A172 (cell line): ENCODE measurements around the gene DEPP1. TPM values are rescaled to one million over a fixed set of nuclear protein-coding genes. Genes with fewer than 3 reads are reported as not detected.

ENCODE experiments used
- DNase-seq: peaks from one replicate; pipeline ENCODE4 v3.0.0-alpha.2; 2015; ENCODE audit warnings: low spot score
- total RNA-seq: library from RNA; depleted of rRNA; stranded (reverse); fragments of >200 nt; shearing (Covaris generic); gene quantifications from 2 replicates; pipeline ENCODE4 v1.2.3, GENCODE V29; 2014

Gene DEPP1
- total RNA-seq, 1 experiment from 2014 or later = 2.2 TPM

DNA sequence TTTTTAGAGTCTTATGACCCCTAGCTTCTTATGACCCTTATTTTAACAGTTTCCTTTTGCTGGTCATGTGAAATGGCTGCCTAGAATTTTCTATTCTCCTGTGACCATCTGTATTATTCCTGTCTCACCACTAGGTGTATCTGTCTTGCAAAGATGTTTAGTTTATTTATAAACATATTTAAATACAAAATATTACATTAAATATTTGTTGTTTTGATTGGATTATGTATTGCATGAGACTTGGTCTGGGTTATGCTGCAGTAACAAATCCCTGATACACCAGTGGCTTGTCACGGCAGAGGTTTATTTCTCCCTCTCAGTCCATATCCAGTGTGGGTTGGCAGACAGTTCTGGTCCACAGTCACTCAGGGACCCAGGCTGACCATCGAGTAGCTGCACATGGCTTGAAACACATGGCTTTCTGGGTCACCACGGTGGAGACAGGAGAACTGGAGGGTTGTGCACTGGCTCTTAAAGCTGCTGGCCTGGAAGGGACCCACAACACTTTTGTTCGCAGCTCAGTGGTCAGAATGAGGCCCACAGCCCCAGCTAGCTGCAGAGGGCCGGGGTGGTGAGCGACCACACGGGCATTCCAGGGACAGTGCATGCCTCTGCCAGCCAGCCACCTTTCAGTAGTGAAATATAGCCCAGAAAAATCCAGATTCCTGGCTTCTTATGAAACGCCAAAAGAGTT is 11.6 kb downstream of the DEPP1 start:
- no peak for DNase-seq

DNA sequence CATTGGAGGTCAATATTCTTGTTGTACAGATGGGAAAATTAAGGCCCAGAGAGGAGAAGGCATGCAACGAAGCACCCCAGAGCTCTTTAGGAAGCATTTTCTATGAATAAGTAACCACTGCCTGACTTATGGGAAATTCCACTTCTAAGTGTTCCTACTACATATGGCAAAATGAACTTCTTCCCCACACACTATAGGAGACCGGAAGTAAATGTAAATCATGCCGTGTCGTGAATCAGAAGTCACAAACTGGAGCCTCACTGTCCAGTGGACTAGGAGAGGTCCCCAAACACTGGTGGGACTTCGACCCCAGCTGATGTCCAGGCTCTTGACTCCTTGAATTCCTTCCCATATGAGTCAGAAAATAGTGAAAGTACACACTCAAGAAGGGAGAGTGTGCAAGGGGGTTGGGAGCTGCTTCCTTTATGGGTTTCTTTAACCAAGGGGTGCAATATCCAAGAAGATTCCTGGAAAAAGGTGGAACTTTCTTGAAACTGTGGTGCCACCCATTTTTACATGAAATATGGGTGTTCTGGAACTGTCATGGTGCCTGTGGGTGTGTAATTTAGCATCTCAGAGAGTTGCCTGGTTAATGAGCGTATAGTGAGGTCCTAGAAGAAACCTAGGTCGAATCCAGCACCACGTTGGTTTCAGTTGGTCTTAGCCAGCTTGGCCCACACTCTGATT is 12.3 kb downstream of the DEPP1 start:
- DNase-seq = no peak

DNA sequence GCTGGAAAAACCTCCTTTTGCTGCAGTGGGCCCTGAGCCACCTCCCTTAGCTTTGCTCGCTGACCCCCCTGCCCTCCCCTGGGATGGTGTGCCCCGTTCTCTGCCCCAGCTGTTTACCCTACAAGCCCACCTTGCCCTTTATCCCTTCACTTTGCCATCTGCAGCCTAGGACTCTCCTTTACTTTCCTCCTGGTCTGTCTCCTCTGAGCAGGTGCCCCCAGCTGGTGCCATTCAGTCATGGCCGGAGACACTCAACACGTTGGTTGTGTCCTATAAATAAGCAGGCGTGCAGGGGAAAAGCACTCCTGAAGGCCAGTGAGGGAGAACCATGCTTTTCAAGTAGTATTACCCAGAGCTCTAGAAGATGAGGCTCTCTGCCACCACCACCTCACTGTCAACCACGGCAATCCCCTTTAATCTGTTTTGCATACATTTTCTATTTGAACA is 12.9 kb downstream of the DEPP1 start:
- DNase-seq = no peak

DNA sequence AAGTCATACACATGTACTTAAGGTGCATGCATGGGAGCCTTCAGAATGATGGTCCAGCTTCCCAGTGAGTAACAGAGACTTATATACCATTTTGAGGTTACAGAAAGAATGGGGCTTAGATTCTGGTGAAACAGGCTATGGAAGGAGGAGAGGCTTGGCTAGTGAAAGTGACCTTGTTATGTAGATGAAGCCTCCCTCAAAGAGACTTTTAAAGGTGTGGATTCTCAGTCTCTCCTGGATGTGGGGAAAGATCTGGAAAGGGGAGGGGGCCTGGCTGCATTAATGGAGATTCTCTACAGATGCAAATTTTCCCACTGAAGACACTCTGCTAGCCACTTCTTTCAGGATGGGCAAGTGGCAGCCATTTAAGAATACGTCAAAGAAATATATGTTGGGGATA is 13.5 kb downstream of the DEPP1 start:
- DNase-seq = no peak

DNA sequence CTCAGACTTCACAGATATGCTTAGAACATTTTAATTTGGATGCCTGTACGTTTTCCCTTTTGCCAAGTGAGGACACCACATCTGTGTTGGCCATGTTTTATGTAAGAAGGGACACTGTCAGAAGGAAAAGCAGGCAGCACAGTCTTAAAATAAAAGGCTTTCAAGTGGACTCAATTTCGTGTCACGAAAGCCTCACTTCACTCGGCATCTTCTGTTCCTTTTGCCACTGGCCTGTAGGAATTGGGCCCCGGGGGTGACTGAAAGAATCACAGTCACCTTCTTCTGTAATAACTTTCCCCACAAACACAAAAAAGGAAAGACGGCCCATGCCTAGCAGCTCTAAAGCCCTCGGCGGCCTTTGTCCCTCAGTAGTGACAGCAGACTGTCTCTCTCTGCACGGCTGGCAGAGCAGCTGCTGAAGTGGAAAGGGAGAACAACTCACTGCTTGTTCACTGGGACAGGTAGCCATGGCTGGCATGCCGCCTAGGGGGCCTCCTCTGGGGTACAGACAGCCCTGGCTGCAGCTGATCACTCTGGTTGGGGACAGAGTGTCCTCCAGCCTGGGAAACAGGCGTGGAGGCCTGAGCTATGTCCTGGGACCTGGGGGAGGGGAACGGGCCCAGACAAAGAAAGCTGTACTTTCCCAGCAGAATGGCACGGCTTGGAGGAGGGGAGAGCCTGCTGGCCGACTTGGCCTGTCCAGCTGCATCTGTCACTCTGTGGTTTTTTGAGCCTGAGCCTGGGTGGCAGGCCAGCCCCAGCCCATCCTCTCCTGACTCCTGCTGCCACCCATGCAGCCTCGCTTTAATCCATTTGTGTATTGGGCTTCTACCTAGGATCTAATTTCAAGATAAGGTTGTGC is 14.6 kb downstream of the DEPP1 start:
- peak; percentile 60 for DNase-seq

DNA sequence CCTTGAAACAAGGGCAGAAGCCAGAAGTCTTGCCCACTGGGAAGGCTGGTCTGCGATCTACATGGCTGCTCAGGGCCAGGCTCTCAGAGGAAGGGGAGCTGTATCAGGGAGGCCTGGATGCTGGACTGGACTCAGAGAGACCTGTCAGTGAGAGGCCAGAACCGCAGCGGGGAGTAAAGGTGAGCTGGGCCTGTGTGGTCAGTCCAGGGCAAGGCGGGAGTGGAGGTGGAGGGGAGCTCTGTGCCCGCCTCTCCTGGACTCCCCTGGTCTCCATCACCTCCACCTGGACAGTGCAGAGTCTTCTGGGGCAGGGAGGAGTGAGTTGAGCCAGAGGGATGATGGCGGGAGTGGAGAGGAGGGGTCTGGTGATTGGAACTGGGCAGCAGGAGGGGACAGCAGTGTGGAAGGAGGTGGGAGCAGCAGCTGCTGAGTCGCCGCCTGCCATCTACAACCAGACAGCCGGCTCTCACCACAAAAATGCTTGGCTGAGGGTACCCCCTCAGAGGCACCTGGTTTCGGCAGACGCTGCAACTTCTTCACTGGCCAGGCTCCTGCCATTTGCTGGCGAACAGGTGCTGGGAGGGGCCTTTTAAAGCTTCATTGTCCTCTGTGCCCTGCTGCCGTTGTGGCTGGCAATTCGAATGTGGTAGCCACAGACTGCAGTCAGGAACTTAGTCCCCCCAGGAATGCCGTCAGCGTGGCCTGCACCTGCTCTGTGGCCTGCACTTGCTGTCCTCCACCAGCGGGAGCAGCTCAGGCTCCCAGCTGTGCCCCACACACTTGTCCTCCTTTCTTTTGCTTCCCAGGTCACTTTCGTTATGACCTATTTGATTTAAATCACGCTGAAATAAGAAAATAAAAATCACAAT is 15.5 kb downstream of the DEPP1 start:
- peak; percentile 58 for DNase-seq

DNA sequence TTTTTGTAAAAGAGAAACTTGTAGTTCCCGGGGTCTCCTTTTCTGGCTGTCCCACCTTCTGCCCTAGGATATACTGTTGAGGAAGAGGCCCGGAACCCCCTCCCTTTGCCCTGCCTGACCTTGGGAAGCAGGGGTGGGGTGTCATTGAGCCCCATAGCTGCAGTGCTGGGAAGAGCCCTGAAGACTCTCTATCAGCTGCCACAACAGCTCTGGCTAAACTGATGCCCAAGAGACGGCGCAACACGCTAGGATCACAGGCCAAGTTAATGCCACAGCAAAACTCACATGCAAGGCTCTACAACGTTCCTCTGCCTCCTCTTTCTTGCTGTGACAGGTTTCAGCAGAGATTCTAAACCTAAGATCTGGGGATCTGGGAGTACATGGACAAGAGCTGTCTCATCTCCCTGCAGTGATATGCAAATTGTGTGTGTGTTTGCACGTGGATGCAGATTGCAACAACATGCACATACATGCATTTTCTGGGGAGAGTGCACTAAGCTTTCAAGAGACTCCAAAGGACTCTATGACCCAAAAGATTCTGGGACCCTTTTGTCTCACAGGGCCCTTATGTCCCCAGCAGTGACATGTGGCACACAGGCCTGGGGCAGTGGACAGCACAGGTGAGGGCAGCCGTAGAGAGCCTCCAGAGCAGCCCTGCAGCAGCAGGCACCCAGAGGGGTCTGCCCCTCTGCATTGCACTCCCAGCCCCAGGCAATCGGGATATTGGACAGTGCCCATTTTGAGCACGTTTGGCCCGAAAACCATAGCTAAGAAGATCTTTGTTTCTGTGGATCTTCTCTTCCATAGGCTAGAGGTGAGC is 16.5 kb downstream of the DEPP1 start:
- DNase-seq = no peak

DNA sequence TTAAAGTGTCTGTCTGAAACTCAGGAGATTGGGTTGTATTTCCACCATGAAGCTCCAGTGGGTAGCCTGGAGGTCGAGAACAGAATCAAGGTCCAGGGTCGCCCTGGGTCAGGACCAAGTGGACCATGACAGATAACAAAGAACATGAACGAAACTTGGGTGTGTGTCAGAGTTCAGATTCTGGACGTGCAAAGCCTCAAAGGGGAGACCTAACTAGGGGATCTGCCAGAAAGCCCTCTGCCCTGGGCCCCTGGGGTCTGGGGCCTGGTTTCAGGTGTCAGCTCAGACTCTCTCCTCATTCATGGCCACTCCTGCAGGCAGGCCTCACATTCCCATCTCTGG is 17.4 kb downstream of the DEPP1 start:
- no peak for DNase-seq

DNA sequence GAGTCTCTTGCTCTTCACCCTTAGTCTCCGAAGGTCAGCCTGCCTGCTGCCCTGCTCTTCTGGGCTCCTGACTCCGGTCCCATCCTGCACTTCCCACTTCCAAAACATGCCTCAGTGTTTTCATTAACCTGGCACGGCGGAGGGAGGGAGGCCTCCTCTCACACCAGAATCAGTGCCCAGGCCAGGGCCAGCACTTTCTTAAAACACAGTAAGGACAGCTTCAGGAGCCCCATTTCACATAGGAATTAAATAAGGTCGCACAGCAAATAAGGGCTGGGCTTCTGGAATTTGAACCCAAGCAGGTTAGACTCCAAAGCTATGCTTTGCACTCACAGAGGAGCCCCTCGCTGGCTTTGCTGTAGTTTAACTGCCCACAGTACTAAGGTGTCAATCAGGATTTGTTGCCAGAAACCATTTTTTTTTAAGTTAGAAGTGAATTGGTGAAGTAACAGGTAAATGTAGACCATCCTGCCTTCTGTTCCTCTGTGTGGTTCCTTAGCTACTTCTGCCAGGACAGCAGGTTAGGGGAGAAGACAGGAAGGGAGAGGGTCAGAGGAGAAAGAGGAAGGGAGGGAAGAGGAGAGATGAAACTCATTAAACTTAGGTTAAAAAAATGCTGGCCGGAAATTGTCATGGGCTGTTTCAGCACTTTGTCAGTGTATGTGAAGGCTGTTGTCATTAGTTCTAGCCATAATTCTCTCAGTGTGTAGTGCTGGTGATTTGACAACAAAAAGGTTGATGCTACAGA is 18.0 kb downstream of the DEPP1 start:
- no peak for DNase-seq

DNA sequence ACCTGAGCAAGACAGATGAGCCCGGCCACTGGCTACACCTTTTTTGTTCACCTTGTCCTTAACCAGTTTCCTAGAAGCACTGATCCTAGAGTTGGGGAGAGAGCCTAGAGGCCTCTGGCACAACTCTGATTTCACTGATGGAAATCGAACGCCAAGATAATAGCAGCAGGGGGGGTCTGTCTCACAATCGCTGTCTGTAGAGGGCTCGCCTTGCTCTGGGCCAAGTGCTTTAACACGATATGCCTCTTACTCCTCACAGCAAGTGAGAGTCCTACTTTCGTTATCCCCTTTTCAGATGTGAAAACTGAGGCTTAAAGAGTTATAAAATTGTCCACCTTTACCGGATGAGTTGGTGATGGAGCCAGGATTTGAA is 18.5 kb downstream of the DEPP1 start:
- no peak for DNase-seq

DNA sequence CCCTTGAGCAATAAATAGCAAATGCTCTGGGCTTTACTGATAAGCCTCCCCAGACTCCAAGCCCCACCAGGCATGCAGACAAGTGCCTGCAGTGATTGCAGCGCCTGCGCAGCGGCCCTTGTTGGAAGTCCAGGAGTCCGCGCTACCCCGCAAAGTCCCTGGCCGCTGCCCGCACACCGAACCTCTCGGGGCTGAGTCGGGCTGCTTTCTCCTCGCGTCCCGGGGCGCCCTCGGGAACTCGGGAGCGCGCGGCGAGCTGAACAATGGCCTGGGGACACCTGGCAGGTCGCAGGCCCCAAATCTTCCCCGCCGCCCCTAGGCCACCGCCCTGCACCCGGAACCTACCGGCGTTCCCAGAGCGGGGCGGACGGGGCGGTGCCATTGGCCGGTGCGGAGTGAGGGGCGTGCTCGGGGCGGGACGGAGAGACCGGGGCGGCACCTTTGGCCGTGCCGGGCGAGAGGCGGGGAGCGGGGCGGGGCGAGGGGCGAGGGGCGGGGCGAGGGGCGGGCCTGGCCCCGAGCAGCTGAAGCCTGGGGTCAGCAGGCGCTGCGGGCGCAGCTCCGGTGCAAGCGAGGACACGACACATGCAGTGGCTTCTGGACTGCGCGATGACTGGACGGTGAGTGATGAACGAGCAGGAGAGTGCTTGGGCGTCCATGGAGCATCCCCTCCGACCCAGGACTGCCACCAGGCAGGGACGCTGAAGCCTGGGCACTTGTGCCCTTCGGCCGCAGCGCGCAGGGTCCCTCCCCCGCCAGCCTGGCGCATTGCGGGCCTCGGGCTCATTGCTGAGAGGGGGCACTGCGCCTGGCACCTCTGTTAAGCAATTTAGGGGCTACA is 19.1 kb downstream of the DEPP1 start, which contains the start of gene RASSF4:
TSS of gene RASSF4 (plus strand) at position 556 of the 841 bp plus-strand sequence. CDS start 10,401 bp downstream, outside the sequence.
- peak; percentile 74 for DNase-seq

DNA sequence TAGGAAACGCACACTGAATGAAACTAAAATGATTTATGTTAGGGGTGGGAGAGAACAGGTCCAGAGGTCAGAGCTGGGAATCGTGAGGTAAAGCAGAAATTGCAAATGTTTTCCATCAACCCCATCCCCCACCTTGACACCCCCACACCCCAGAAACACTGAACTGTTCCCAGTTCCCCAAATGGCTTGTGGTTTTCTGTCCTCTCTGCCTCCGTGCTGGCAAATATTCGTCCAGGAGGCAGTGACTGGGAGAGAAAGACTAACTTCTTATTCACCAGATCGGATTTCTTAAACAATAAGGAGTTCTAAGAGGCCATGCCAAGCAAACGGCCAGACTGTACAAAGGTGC is 19.7 kb downstream of the DEPP1 start:
- no peak for DNase-seq

DNA sequence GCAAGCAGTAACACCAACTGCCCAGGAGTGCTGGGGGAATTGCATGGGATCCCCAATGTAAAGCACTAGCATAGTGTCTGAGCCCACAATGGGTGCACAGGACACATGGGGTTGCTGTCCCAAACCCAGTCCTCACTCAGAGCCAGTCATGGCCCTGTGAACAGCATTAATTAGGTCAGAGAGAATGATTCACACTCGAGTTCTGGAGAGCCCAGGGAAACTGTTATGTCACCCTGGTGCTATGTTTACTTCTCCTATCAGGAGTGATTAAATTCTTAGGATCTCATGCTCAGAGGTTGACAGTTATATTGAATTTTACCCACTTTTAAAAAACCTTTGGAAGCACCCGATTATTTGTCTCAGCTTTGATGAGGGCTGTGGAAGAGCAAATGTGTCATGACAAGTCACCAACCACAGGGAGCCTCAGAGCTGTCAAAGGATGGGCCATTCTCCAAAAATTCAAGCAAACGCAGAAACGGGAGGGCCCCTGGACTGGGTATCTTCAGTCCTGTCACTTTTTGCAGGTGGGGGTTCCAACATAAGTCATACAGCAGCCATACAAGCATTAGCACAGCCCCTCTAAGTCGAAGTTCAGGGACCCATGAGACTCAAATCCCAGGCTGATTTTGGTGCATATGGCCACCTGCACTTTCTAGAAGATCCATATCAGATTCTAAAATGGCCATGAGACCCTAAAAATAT is 20.3 kb downstream of the DEPP1 start:
- DNase-seq = peak; percentile 79

DNA sequence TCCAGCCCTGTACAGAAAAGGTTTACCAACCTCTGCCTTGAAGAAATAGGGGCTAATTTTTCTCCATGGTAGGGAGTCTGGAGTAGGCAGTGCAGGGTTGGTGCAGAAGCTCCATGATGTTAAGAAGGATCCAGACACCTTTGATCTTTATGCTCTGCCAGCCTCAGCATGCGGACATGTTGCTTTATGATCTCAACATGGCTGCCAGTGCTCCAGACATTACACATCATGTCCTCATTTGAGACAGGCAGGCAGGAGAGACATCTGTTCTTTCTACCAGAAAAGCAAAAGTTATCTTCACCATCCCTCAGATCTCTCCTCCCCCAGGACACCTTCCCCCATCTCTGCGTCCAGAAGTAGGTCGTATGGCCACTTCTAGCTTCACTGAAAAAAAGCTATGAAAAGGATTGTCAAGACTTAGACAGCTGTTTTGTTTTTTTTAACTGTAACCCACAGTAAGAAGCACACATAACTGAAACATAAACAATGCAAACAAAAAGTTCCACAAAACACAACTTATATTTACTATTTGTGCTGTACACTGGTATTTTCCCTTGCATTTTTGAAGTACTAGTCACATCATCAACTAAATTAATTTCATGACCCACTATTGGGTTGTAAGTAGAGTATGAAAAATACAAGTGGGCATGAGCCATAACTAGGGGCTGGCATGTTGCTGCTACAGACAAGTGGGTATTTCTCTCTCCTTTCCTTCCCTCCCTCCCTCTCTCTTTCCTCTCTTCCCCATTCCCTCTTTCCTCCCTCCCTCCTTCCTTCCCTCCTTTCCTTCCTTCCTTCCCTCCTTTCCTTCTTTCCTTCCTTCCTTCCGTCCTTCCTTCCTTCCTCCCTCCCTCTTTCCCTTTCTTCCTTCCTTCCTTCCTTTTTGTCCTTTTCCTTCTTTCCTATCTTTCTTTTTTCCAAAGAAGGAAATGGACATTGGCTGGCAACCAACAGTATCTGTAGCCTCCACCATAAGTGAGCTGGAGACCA is 21.6 kb downstream of the DEPP1 start:
- DNase-seq = no peak

DNA sequence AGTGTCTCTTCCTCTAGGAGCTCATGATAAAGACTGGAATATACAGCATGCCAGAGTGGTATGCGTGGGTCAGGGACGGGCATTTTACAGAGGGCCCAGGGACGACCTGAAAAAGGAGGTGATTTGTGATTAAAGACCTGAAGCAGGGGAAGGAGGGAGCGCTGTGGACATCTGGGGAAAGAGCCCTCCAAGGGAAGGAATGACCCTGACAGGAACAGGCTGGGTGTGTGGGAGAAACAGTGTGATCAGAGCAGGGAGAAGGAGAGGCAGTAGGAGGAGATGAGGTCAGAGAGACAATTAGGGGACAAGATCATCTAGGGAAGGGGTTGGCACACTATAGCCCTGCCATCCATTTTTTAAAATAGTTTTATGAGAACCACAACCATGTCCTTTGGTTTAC is 22.4 kb downstream of the DEPP1 start:
- no peak for DNase-seq

DNA sequence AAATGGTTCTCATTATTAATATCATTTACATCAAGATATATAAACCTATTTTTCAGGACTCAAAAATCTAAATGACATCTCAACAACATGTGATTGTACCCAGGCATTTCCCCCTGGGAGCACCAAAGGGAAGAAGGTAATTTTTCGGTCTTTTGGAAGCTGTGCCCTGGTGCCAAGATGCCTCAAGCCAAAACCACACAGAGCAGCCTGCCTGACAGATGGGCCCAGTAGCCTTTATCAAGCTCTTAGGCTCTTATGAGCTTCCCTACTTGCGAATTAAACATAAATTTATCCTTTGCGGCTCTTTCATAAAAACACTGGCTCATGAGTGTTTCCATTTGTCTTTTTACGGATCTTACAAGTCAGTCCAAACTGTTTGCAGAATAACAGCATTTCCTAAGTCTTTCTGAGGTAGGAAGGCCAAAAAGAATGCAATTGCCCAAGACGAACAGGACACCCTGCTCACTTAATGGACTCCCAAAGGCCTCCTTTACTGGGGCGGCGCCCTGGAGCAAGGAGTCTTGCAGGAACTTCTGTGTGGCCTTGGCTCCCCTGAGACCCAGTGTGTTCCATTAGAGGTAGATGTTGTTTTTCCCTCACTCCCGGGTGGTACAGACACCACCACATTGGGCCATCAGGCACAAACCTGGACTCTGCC is 23.1 kb downstream of the DEPP1 start:
- no peak for DNase-seq

DNA sequence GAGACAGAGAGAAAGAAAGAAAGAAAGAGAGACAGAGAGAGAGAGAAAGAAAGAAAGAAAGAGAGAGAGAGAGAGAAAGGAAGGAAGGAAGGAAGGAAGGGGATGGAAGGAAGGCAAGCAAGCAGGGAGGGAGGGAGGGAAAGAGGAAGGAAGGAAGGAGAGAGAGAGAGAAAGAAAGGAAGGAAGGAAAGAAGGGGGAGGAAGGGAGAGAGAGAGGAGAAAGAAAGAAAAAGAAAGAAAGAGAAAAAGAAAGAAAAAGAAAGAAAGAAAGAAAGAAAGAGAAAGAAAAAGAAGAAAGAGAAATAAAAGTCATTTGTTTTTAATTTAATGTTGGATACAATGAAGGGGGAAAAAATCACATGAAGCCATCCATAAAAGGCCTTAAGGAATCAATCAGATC is 23.6 kb downstream of the DEPP1 start:
- DNase-seq = no peak
